Mesothelial cell of epicardium (in vitro differentiated cells): ENCODE data around the gene KRTAP4-11. TPM values are rescaled to one million over a fixed set of nuclear protein-coding genes. Genes with fewer than 3 reads are reported as not detected.

Experiments used
- DNase-seq, 2 experiments: peaks; one replicate each; pipeline ENCODE4 v3.0.0; 2021; ENCODE audit warnings: low spot score in 2 of 2; ENCODE audit not compliant: unreplicated experiment in 2 of 2
- H3K27ac Mint-ChIP-seq: 2 replicates; pipeline ENCODE4 v1.8.0; 2021; ENCODE audit warnings: mixed read lengths
- H3K27me3 Mint-ChIP-seq: 2 replicates; pipeline ENCODE4 v1.8.0; 2021; ENCODE audit warnings: low read depth, mixed read lengths
- H3K36me3 Mint-ChIP-seq: 2 replicates; pipeline ENCODE4 v1.8.0; 2021; ENCODE audit warnings: mixed read lengths
- H3K4me1 Mint-ChIP-seq: 2 replicates; pipeline ENCODE4 v1.8.0; 2021; ENCODE audit warnings: mixed read lengths
- H3K4me3 Mint-ChIP-seq: 2 replicates; pipeline ENCODE4 v1.8.0; 2021; ENCODE audit warnings: mild to moderate bottlenecking, moderate library complexity, mixed read lengths
- H3K9me3 Mint-ChIP-seq: 2 replicates; pipeline ENCODE4 v1.8.0; 2021; ENCODE audit warnings: mixed read lengths
- total RNA-seq: library from RNA; stranded (reverse); gene quantifications from 3 replicates; pipeline ENCODE4 v1.2.1, GENCODE V29; 2021
- TF ChIP-seq, protein P1 (sequence below): fragments of 200-600 bp; sonication (generic); IDR thresholded peaks from one replicate; pipeline ENCODE4 v1.5.0; 2021; ENCODE audit warnings: antibody characterized with exemption; ENCODE audit not compliant: unreplicated experiment

KRTAP4-11 gene
- total RNA-seq, 1 donor from 2014 or later: not detected

DNA sequence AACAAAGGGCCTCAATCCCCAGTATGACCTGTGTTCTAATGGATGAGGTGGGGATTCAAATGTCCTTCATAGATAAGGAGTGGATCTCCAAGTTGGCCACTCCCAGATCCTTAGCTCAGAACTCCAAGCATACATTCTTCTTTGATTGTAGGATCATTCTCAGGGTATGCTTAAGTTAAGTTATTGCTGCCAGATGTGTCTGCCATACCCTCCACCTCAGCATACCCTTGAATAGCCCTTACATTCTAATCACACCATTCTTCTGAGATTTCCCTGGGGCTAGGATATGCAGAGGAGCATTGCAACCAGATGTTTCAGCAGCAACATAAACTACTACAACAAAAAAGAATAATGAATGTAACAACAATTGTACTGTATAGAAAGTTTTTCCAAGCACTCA lies 50.9 kb downstream of the KRTAP4-11 start:
- no peaks in the 10 kb centered on the region for H3K36me3 Mint-ChIP-seq
- H3K27me3 Mint-ChIP-seq: no peaks in the 10 kb centered on the region
- TF ChIP-seq, protein P1, sequence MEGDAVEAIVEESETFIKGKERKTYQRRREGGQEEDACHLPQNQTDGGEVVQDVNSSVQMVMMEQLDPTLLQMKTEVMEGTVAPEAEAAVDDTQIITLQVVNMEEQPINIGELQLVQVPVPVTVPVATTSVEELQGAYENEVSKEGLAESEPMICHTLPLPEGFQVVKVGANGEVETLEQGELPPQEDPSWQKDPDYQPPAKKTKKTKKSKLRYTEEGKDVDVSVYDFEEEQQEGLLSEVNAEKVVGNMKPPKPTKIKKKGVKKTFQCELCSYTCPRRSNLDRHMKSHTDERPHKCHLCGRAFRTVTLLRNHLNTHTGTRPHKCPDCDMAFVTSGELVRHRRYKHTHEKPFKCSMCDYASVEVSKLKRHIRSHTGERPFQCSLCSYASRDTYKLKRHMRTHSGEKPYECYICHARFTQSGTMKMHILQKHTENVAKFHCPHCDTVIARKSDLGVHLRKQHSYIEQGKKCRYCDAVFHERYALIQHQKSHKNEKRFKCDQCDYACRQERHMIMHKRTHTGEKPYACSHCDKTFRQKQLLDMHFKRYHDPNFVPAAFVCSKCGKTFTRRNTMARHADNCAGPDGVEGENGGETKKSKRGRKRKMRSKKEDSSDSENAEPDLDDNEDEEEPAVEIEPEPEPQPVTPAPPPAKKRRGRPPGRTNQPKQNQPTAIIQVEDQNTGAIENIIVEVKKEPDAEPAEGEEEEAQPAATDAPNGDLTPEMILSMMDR: no peak
- H3K27ac Mint-ChIP-seq: no peak overlapping the region
- no peak for DNase-seq
- H3K4me3 Mint-ChIP-seq: no peak overlapping the region
- H3K4me1 Mint-ChIP-seq: no peaks in the 10 kb centered on the region
- H3K9me3 Mint-ChIP-seq: no peaks in the 10 kb centered on the region

Other genes starting within 250 kb of the KRTAP4-11 start
- not detected in 3 replicates for gene KRT20, start 233.1 kb downstream of the KRTAP4-11 start, total RNA-seq
- gene KRT23, start 180.7 kb downstream of the KRTAP4-11 start, total RNA-seq: 2.3 to 2.8 TPM (median 2.6 TPM) in 3 replicates
- not detected in 3 replicates for gene KRT39, start 151.4 kb downstream of the KRTAP4-11 start, total RNA-seq
- 0.16 TPM in 1 of 3 replicates, not detected in the others for gene KRT40, start 134.0 kb downstream of the KRTAP4-11 start, total RNA-seq
- gene KRTAP3-3, start 124.2 kb downstream of the KRTAP4-11 start, total RNA-seq: not detected in 3 replicates
- gene KRTAP3-2, start 118.5 kb downstream of the KRTAP4-11 start, total RNA-seq: not detected in 3 replicates
- gene KRTAP3-1, start 109.2 kb downstream of the KRTAP4-11 start, total RNA-seq: 0.41 to 1.3 TPM (median 0.95 TPM) in 3 replicates
- gene KRTAP1-5, start 91.2 kb downstream of the KRTAP4-11 start, total RNA-seq: not detected in 3 replicates
- not detected in 3 replicates for gene KRTAP1-4, start 88.2 kb downstream of the KRTAP4-11 start, total RNA-seq
- not detected in 3 replicates for gene KRTAP1-3, start 83.5 kb downstream of the KRTAP4-11 start, total RNA-seq
- not detected in 3 replicates for gene KRTAP1-1, start 76.9 kb downstream of the KRTAP4-11 start, total RNA-seq
- not detected in 3 replicates for gene KRTAP2-1, start 71.1 kb downstream of the KRTAP4-11 start, total RNA-seq
- not detected in 3 replicates for gene KRTAP2-2, start 63.1 kb downstream of the KRTAP4-11 start, total RNA-seq
- 0.45 to 0.91 TPM (median 0.69 TPM) in 3 replicates for gene KRTAP2-3, start 58.3 kb downstream of the KRTAP4-11 start, total RNA-seq
- gene KRTAP2-4, start 52.5 kb downstream of the KRTAP4-11 start, total RNA-seq: not detected in 3 replicates
- not detected in 3 replicates for gene KRTAP4-7, start 34.2 kb downstream of the KRTAP4-11 start, total RNA-seq
- not detected in 3 replicates for gene KRTAP4-8, start 20.2 kb downstream of the KRTAP4-11 start, total RNA-seq
- gene KRTAP4-16, start 16.2 kb downstream of the KRTAP4-11 start, total RNA-seq: not detected in 3 replicates
- gene KRTAP4-9, start 13.0 kb downstream of the KRTAP4-11 start, total RNA-seq: not detected in 3 replicates
- not detected in 3 replicates for gene KRTAP4-12, start 5.8 kb upstream of the KRTAP4-11 start, total RNA-seq
- gene KRTAP4-6, start 22.2 kb upstream of the KRTAP4-11 start, total RNA-seq: not detected in 3 replicates
- gene KRTAP4-5, start 31.5 kb upstream of the KRTAP4-11 start, total RNA-seq: not detected in 3 replicates
- gene KRTAP4-4, start 42.4 kb upstream of the KRTAP4-11 start, total RNA-seq: not detected in 3 replicates
- gene KRTAP4-3, start 49.8 kb upstream of the KRTAP4-11 start, total RNA-seq: not detected in 3 replicates
- gene KRTAP4-2, start 59.8 kb upstream of the KRTAP4-11 start, total RNA-seq: not detected in 3 replicates
- gene KRTAP4-1, start 66.5 kb upstream of the KRTAP4-11 start, total RNA-seq: not detected in 3 replicates
- gene KRTAP9-1, start 71.5 kb upstream of the KRTAP4-11 start, total RNA-seq: not detected in 3 replicates
- not detected in 3 replicates for gene KRTAP9-2, start 108.3 kb upstream of the KRTAP4-11 start, total RNA-seq
- gene KRTAP9-3, start 114.1 kb upstream of the KRTAP4-11 start, total RNA-seq: not detected in 3 replicates
- not detected in 3 replicates for gene KRTAP9-8, start 119.6 kb upstream of the KRTAP4-11 start, total RNA-seq
- gene KRTAP9-4, start 131.3 kb upstream of the KRTAP4-11 start, total RNA-seq: not detected in 3 replicates
- not detected in 3 replicates for gene KRTAP9-9, start 137.0 kb upstream of the KRTAP4-11 start, total RNA-seq
- not detected in 3 replicates for gene KRTAP9-6, start 147.0 kb upstream of the KRTAP4-11 start, total RNA-seq
- gene KRTAP9-7, start 157.3 kb upstream of the KRTAP4-11 start, total RNA-seq: not detected in 3 replicates
- gene KRTAP29-1, start 184.5 kb upstream of the KRTAP4-11 start, total RNA-seq: not detected in 3 replicates
- gene KRTAP16-1, start 190.9 kb upstream of the KRTAP4-11 start, total RNA-seq: not detected in 3 replicates
- not detected in 3 replicates for gene KRTAP17-1, start 197.3 kb upstream of the KRTAP4-11 start, total RNA-seq
- not detected in 3 replicates for gene KRT33A, start 232.5 kb upstream of the KRTAP4-11 start, total RNA-seq